Stimulated activated CD4-positive, alpha-beta T cell treated with anti-CD3 and anti-CD28 coated beads, TNF-alpha, amount 100 ng/mL, for 24 hours (primary cell): ENCODE measurements around the gene PCDHB9.
"Not testable (repeated sequence)": the region's sequence is repeated elsewhere in the genome, so short reads cannot be mapped to it uniquely, and the experiment has no call there.

ENCODE experiments used
- DNase-seq, 3 experiments: peaks; one replicate each; pipeline ENCODE4 v3.0.0-alpha.2; 2020; ENCODE audit warnings: low read depth in 3 of 3

The PCDHB9 gene

DNA sequence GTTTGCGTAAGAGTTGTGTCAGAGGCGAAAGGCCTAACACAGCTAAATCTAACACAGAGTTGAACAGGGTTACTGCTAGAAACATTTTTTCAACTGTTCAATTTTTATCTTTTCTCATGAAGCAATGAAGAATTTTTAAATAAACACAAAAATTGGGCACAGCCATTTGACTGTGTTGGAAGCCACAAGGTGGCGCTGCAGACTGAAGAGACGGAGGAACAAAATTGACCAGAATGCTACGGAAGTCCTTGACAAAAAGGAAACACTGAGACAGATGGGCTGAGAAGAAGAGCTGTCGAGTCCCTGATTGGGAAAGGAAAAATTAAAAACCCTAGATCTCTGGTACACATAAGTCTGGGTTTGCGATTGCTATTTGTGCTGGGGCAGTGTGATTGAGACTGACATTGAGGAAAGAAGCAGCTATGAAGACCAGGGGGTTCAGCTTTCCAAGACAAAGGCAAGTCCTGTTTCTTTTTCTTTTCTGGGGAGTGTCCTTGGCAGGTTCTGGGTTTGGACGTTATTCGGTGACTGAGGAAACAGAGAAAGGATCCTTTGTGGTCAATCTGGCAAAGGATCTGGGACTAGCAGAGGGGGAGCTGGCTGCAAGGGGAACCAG lies at the start of gene PCDHB9:
Gene PCDHB9 (plus strand): TSS at position 265 of the 616 bp plus-strand sequence. CDS start 158 bp downstream, at position 423.
- DNase-seq, result peak in 1 of 3 experiments; percentile 14

DNA sequence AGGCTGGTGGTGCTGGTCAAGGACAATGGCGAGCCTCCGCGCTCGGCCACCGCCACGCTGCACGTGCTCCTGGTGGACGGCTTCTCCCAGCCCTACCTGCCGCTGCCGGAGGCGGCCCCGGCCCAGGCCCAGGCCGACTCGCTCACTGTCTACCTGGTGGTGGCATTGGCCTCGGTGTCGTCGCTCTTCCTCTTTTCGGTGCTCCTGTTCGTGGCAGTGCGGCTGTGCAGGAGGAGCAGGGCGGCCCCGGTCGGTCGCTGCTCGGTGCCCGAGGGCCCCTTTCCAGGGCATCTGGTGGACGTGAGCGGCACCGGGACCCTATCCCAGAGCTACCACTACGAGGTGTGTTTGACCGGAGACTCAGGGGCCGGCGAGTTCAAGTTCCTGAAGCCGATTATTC lies 49.6 kb upstream of the PCDHB9 start:
- DNase-seq, result not testable (repeated sequence)

DNA sequence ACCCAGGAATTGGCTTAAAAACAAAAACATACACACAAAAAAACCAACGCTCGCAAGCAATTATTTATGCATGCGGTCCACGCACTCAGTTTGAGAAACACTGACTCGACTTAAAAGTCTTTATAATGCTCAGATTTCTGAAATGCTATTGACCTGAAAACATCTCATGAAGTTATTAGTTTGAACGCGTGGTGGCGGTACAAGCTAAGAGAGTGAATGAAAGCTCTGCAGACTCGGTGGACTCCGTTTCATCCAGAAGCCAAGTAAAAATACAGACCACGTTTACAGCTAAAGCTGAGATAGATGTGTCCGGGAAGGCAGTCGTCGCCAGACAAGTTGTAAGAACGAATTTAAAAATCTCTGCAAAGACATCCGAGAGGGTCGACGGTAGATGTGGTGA lies 37.1 kb upstream of the PCDHB9 start, which contains the start of gene PCDHB6:
Gene PCDHB6 (plus strand): TSS at position 246 of the 400 bp plus-strand sequence. CDS start 201 bp downstream, outside the sequence.
- DNase-seq, result no peak

- no peak for DNase-seq
These were observed 36.6 kb upstream of the PCDHB9 start for GRCh38 chr5:141150224-141150992.

DNA sequence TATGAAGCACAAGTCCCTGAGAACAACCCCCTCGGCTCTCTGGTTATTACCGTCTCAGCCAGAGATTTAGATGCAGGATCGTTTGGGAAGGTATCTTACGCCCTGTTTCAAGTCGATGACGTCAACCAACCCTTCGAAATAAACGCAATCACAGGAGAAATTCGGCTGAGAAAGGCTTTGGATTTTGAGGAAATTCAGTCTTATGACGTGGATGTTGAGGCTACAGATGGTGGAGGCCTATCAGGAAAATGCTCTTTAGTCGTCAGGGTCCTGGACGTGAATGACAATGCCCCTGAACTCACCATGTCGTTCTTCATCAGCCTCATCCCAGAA lies 36.0 kb upstream of the PCDHB9 start:
- no peak for DNase-seq

- DNase-seq, result not testable (repeated sequence)
These were observed 35.3 kb upstream of the PCDHB9 start for GRCh38 chr5:141151632-141152031.

DNA sequence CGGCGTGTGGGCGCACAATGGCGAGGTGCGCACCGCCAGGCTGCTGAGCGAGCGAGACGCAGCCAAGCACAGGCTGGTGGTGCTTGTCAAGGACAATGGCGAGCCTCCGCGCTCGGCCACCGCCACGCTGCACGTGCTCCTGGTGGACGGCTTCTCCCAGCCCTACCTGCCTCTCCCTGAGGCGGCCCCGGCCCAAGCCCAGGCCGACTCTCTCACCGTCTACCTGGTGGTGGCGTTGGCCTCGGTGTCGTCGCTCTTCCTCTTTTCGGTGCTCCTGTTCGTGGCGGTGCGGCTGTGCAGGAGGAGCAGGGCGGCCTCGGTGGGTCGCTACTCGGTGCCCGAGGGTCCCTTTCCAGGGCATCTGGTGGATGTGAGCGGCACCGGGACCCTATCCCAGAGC lies 34.9 kb upstream of the PCDHB9 start:
- not testable (repeated sequence) for DNase-seq

DNA sequence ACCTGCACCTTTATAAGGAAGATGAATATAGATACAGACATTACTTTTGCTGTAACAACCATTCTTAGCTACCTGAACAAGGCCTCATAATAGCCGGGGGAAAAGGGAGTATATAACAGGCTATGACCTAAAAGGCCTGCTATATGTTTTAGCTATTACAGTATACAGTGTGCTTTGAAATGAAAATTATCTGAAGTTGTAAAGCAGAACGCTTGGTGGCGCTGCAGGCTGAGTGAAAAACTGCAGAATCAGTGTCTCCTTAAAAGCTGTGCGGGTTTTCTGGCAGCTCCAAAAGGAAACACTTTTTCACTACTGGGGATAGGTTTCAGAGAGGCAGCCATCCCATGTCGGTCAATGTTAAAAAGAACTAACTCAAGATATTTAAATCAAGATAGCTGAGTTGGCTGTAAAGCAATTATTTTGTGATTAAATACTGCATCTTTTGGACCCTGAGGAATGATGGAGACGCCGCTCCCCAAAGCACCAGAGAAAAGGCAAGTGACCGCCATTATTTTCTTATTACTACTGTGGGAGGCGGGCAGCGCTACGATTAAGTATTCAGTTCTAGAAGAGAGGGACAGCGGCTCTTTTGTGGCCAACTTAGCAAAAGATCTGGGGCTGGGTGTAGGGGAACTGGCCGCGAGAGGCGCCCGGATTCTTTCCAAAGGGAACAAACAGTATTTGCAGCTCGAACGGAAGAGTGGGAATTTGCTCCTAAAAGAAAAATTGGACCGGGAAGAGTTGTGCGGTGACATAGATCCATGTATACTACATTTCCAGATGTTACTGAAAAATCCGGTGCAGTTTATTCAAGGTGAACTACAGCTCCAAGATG lies 31.2 kb upstream of the PCDHB9 start:
- no peak for DNase-seq

GRCh38 chr5:141157356-141157755 lies 29.6 kb upstream of the PCDHB9 start:
- not testable (repeated sequence) for DNase-seq

DNA sequence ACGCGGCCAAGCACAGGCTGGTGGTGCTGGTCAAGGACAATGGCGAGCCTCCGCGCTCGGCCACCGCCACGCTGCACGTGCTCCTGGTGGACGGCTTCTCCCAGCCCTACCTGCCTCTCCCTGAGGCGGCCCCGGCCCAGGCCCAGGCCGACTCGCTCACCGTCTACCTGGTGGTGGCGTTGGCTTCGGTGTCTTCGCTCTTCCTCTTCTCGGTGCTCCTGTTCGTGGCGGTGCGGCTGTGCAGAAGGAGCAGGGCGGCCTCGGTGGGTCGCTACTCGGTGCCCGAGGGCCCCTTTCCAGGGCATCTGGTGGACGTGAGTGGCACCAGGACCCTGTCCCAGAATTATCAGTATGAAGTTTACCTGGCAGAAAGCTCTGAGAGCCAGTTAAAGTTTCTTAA lies 29.1 kb upstream of the PCDHB9 start:
- not testable (repeated sequence) for DNase-seq

DNA sequence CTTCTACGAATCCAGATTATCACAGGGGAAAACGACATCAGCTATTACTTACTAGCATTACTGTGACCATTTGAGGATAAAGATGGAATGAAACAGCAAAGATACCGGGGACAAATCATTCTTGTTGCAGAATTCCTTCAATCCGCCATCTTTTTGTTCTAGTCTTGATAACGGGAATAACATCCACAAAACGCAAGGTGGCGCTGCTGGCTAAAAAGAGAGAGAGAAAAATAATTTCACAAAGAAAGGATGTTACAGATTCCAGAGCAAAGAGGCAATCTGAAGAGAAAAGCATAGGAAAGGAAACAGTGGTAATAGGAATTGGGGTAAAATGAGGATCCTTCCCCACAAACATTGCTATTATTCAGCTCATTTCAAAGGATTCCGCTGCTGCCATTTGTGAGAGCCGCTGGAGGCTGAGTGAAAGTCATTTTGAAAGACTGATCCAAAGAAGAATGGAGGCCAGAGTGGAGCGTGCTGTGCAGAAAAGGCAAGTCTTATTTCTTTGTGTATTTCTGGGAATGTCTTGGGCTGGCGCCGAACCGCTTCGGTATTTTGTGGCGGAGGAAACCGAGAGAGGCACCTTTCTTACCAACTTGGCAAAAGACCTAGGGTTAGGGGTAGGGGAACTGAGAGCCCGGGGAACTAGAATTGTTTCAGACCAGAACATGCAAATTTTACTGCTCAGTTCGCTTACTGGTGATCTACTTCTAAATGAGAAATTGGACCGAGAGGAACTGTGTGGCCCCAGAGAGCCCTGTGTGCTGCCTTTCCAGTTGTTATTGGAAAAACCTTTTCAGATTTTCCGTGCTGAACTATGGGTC lies 14.4 kb upstream of the PCDHB9 start, which contains the start of gene PCDHB7:
Gene PCDHB7 (plus strand): TSS at position 264 of the 824 bp plus-strand sequence. CDS start 192 bp downstream, at position 456.
- DNase-seq, result no peak

DNA sequence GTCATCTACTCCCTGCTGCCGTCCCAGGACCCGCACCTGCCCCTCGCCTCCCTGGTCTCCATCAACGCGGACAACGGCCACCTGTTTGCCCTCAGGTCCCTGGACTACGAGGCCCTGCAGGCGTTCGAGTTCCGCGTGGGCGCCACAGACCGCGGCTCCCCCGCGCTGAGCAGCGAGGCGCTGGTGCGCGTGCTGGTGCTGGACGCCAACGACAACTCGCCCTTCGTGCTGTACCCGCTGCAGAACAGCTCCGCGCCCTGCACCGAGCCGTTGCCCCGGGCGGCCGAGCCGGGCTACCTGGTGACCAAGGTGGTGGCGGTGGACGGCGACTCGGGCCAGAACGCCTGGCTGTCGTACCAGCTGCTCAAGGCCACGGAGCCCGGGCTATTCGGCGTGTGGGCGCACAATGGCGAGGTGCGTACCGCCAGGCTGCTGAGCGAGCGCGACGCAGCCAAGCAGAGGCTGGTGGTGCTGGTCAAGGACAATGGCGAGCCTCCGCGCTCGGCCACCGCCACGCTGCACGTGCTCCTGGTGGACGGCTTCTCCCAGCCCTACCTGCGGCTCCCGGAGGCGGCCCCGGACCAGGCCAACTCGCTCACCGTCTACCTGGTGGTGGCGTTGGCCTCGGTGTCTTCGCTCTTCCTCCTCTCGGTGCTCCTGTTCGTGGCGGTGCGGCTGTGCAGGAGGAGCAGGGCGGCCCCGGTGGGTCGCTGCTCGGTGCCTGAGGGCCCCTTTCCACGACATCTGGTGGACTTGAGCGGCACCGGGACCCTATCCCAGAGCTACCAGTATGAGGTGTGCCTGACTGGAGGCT lies 12.5 kb upstream of the PCDHB9 start:
- not testable (repeated sequence) for DNase-seq

- no peak for DNase-seq
These were observed 11.0 kb upstream of the PCDHB9 start for GRCh38 chr5:141175933-141176332.

GRCh38 chr5:141177577-141178191 lies 9.3 kb upstream of the PCDHB9 start, which contains the start of gene PCDHB8:
TSS of gene PCDHB8 (plus strand) at chr5:141177790. CDS start at chr5:141178035, 245 bp downstream.
- not testable (repeated sequence) for DNase-seq

DNA sequence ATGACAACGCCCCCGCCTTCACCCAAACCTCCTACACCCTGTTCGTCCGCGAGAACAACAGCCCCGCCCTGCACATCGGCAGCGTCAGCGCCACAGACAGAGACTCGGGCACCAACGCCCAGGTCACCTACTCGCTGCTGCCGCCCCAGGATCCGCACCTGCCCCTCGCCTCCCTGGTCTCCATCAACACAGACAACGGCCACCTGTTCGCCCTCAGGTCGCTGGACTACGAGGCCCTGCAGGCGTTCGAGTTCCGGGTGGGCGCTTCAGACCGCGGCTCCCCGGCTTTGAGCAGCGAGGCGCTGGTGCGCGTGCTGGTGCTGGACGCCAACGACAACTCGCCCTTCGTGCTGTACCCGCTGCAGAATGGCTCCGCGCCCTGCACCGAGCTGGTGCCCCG lies 7.6 kb upstream of the PCDHB9 start:
- DNase-seq, result not testable (repeated sequence)

GRCh38 chr5:141179876-141180275 lies 7.1 kb upstream of the PCDHB9 start:
- not testable (repeated sequence) for DNase-seq

- DNase-seq, result no peak
These were observed 6.6 kb upstream of the PCDHB9 start for GRCh38 chr5:141180313-141180712.

GRCh38 chr5:141182248-141182647 lies 4.7 kb upstream of the PCDHB9 start, which contains the start of gene PCDHB16:
TSS of gene PCDHB16 (plus strand) at chr5:141182387. CDS start at chr5:141182560, 173 bp downstream.
- no peak for DNase-seq

- DNase-seq, result not testable (repeated sequence)
These were observed 2.7 kb upstream of the PCDHB9 start for GRCh38 chr5:141184117-141184855.
